Measurements from ENCODE around the gene SYNGR4.
"Not testable (repeated sequence)": the region's sequence is repeated elsewhere in the genome, so short reads cannot be mapped to it uniquely, and the experiment has no call there.

The SYNGR4 gene

GRCh38 chr19:48363810-48364597 is at the start of gene SYNGR4, which contains the start of gene TMEM143:
SYNGR4 (plus strand) TSS chr19:48364367; CDS start chr19:48365843, 1,476 bp downstream.
TMEM143 (minus strand) TSS chr19:48363940; CDS start chr19:48363920, 20 bp downstream.
- no peaks in the 10 kb centered on the region for H4K20me1 ChIP-seq (ENCODE audit: insufficient read depth, low read length)
- H2AFZ ChIP-seq (ENCODE audit: low read depth, low read length), result peak within 1 kb of the TSS; percentile 91
- peaks cover 4% of the 10 kb centered on the region for H3K36me3 ChIP-seq (ENCODE audit: insufficient read depth, low read length)
- H3K27me3 ChIP-seq (ENCODE audit: insufficient read depth, low read length, poor library complexity), result no peaks in the 10 kb centered on the region
- peak within 1 kb of the TSS; percentile 63 to 81 for H3K4me3 ChIP-seq (ENCODE audit: low read depth in 1 of 2, low read length in 2 of 2)
- H3K79me2 ChIP-seq (ENCODE audit: insufficient read depth, low read length), result peaks cover 5% of the 10 kb centered on the region
- ATAC-seq (ENCODE audit: insufficient read depth, low read depth), result peak; percentile 85
- H3K9ac ChIP-seq (ENCODE audit: low read depth, low read length), result peak within 1 kb of the TSS; percentile 95
- peak; percentile 100 for DNase-seq
- H3K9me3 ChIP-seq (ENCODE audit: insufficient read depth, low read length, severe bottlenecking), result no peaks in the 10 kb centered on the region
- peak within 1 kb of the TSS; percentile 96 for H3K27ac ChIP-seq (ENCODE audit: low read length)
- peaks cover 23% of the 10 kb centered on the region for H3K4me1 ChIP-seq (ENCODE audit: insufficient read depth, low read length)
- TF ChIP-seq CTCF (IDR thresholded peaks at IDR 0.05; ENCODE audit: borderline replicate concordance, extremely low read depth, low read length, poor library complexity, severe bottlenecking), result peak; percentile 16
- TF ChIP-seq EZH2 (IDR thresholded peaks at IDR 0.05; ENCODE audit: borderline replicate concordance, low read depth, low read length, severe bottlenecking), result no peak
- H3K4me2 ChIP-seq (ENCODE audit: insufficient read depth, low read length), result peak within 1 kb of the TSS; percentile 91

- H3K27ac ChIP-seq (ENCODE audit: low read length), result no peak overlapping the region
Observed at GRCh38 chr19:48315712-48316111, 48.5 kb upstream of the SYNGR4 start.

GRCh38 chr19:48317708-48317960 is 46.5 kb upstream of the SYNGR4 start:
- not testable (repeated sequence) for H3K9ac ChIP-seq (ENCODE audit: low read depth, low read length); H3K4me2 ChIP-seq (ENCODE audit: insufficient read depth, low read length); ATAC-seq (ENCODE audit: insufficient read depth, low read depth); DNase-seq; H3K79me2 ChIP-seq (ENCODE audit: insufficient read depth, low read length); H3K27ac ChIP-seq (ENCODE audit: low read length); H2AFZ ChIP-seq (ENCODE audit: low read depth, low read length); H3K4me3 ChIP-seq (ENCODE audit: low read depth in 1 of 2, low read length in 2 of 2); H3K9me3 ChIP-seq (ENCODE audit: insufficient read depth, low read length, severe bottlenecking); H4K20me1 ChIP-seq (ENCODE audit: insufficient read depth, low read length); H3K36me3 ChIP-seq (ENCODE audit: insufficient read depth, low read length); H3K27me3 ChIP-seq (ENCODE audit: insufficient read depth, low read length, poor library complexity)
- H3K4me1 ChIP-seq (ENCODE audit: insufficient read depth, low read length), result peaks cover 17% of the 10 kb centered on the region

More at GRCh38 chr19:48315712-48316111, 48.5 kb upstream of the SYNGR4 start:
- Histone ChIP-seq H3K4me3 (ENCODE audit: low read depth in 1 of 2, low read length in 2 of 2) (no peak overlapping the region), H3K4me1 (ENCODE audit: insufficient read depth, low read length) (peaks cover under 1% of the 10 kb centered on the region; the same call in 1 of the 2 replicates), H3K9me3 (ENCODE audit: insufficient read depth, low read length, severe bottlenecking) (no peaks in the 10 kb centered on the region), H4K20me1 (ENCODE audit: insufficient read depth, low read length) (no peaks in the 10 kb centered on the region), H3K79me2 (ENCODE audit: insufficient read depth, low read length) (no peaks in the 10 kb centered on the region), H3K36me3 (ENCODE audit: insufficient read depth, low read length) (no peaks in the 10 kb centered on the region), H2AFZ (ENCODE audit: low read depth, low read length) (no peak overlapping the region), H3K9ac (ENCODE audit: low read depth, low read length) (no peak overlapping the region), H3K4me2 (ENCODE audit: insufficient read depth, low read length) (no peak overlapping the region), H3K27me3 (ENCODE audit: insufficient read depth, low read length, poor library complexity) (no peaks in the 10 kb centered on the region)
- TF ChIP-seq CTCF (IDR thresholded peaks at IDR 0.05; ENCODE audit: borderline replicate concordance, extremely low read depth, low read length, poor library complexity, severe bottlenecking) (no peak), EZH2 (IDR thresholded peaks at IDR 0.05; ENCODE audit: borderline replicate concordance, low read depth, low read length, severe bottlenecking) (no peak)
- DNase-seq, result no peak
- no peak for ATAC-seq (ENCODE audit: insufficient read depth, low read depth)

GRCh38 chr19:48318286-48318987 is 45.7 kb upstream of the SYNGR4 start:
- Histone ChIP-seq H3K4me1 (ENCODE audit: insufficient read depth, low read length) (peaks cover 21% of the 10 kb centered on the region), H3K9me3 (ENCODE audit: insufficient read depth, low read length, severe bottlenecking) (no peaks in the 10 kb centered on the region), H3K79me2 (ENCODE audit: insufficient read depth, low read length) (no peaks in the 10 kb centered on the region), H4K20me1 (ENCODE audit: insufficient read depth, low read length) (peaks cover 7% of the 10 kb centered on the region), H3K9ac (ENCODE audit: low read depth, low read length) (no peak overlapping the region), H3K4me2 (ENCODE audit: insufficient read depth, low read length) (no peak overlapping the region), H3K36me3 (ENCODE audit: insufficient read depth, low read length) (no peaks in the 10 kb centered on the region; the same call in 1 of the 2 replicates), H3K4me3 (ENCODE audit: low read depth in 1 of 2, low read length in 2 of 2) (no peak overlapping the region), H3K27me3 (ENCODE audit: insufficient read depth, low read length, poor library complexity) (no peaks in the 10 kb centered on the region), H3K27ac (ENCODE audit: low read length) (no peak overlapping the region), H2AFZ (ENCODE audit: low read depth, low read length) (no peak overlapping the region)
- no peak for TF ChIP-seq CTCF (IDR thresholded peaks at IDR 0.05; ENCODE audit: borderline replicate concordance, extremely low read depth, low read length, poor library complexity, severe bottlenecking)
- TF ChIP-seq EZH2 (IDR thresholded peaks at IDR 0.05; ENCODE audit: borderline replicate concordance, low read depth, low read length, severe bottlenecking), result no peak
- ATAC-seq (ENCODE audit: insufficient read depth, low read depth) (no peak), DNase-seq (no peak)

All from DND-41 (cell line).